RWPE2 (cell line): ENCODE data around the gene AP1M2.
"Not testable (repeated sequence)": the region's sequence is repeated elsewhere in the genome, so short reads cannot be mapped to it uniquely, and the experiment has no call there.

Experiments
- ATAC-seq: fragments of 200-7000 bp; cut with Tn5 transposase; 3 replicates; pipeline ENCODE4 v1.9.1; 2021; ENCODE audit warnings: low read depth
- DNase-seq: peaks from one replicate; pipeline ENCODE4 v3.0.0-alpha.2; 2020; ENCODE audit warnings: low spot score
- H3K27ac ChIP-seq: fragments of 450-650 bp; 2 replicates; pipeline ENCODE4 v1.5.1; 2017; ENCODE audit warnings: mild to moderate bottlenecking; ENCODE audit not compliant: poor library complexity, severe bottlenecking
- H3K27me3 ChIP-seq: fragments of 250-450 bp; sonication (Bioruptor Pico); 2 replicates; pipeline ENCODE4 v1.5.1; 2021; ENCODE audit warnings: mild to moderate bottlenecking, moderate library complexity; ENCODE audit not compliant: insufficient read depth, poor library complexity, severe bottlenecking
- H3K36me3 ChIP-seq: fragments of 250-450 bp; sonication (Bioruptor Pico); 2 replicates; pipeline ENCODE4 v1.5.1; 2020; ENCODE audit warnings: low read depth, mild to moderate bottlenecking, moderate library complexity
- H3K4me1 ChIP-seq: fragments of 250-450 bp; sonication (Bioruptor Pico); 2 replicates; pipeline ENCODE4 v1.5.1; 2021; ENCODE audit warnings: mild to moderate bottlenecking, moderate library complexity; ENCODE audit not compliant: insufficient read depth, poor library complexity, severe bottlenecking
- H3K4me3 ChIP-seq: fragments of 250-450 bp; sonication (Bioruptor Pico); 2 replicates; pipeline ENCODE4 v1.5.1; 2021; ENCODE audit warnings: mild to moderate bottlenecking, moderate library complexity; ENCODE audit not compliant: severe bottlenecking
- H3K9me3 ChIP-seq: fragments of 250-450 bp; sonication (Bioruptor Pico); 2 replicates; pipeline ENCODE4 v1.5.1; 2021; ENCODE audit warnings: mild to moderate bottlenecking, moderate library complexity; ENCODE audit not compliant: severe bottlenecking
- CTCF ChIP-seq: fragments of 450-650 bp; IDR thresholded peaks from one replicate; pipeline ENCODE4 v1.5.1; 2017; ENCODE audit warnings: mild to moderate bottlenecking, moderate library complexity; ENCODE audit not compliant: poor library complexity, severe bottlenecking

Gene AP1M2

GRCh38 chr19:10537668-10538067, 49.4 kb downstream of the AP1M2 start:
- no peaks in the 10 kb centered on the region for H3K36me3 ChIP-seq
- H3K27me3 ChIP-seq = no peaks in the 10 kb centered on the region
- no peak overlapping the region for H3K27ac ChIP-seq
- ATAC-seq = no peak
- DNase-seq = no peak
- peaks cover 17% of the 10 kb centered on the region for H3K4me1 ChIP-seq
- H3K4me3 ChIP-seq = no peak overlapping the region
- H3K9me3 ChIP-seq = no peaks in the 10 kb centered on the region
- TF ChIP-seq CTCF = no peak

GRCh38 chr19:10535613-10536012, 51.5 kb downstream of the AP1M2 start:
- DNase-seq (no peak), ATAC-seq (peak; percentile 85)
- no peak for TF ChIP-seq CTCF
- H3K27me3 ChIP-seq = no peaks in the 10 kb centered on the region
- no peaks in the 10 kb centered on the region for H3K36me3 ChIP-seq
- no peak overlapping the region for H3K4me3 ChIP-seq
- no peaks in the 10 kb centered on the region for H3K9me3 ChIP-seq
- peak overlapping the region; percentile 61 for H3K27ac ChIP-seq
- H3K4me1 ChIP-seq = peaks cover 17% of the 10 kb centered on the region

GRCh38 chr19:10533646-10534386, 53.3 kb downstream of the AP1M2 start:
- H3K36me3 ChIP-seq = no peaks in the 10 kb centered on the region
- peak overlapping the region; percentile 61 for H3K27ac ChIP-seq
- ATAC-seq = peak; percentile 75
- no peak overlapping the region for H3K4me3 ChIP-seq
- no peaks in the 10 kb centered on the region for H3K27me3 ChIP-seq
- no peak for TF ChIP-seq CTCF
- H3K4me1 ChIP-seq = peaks cover 17% of the 10 kb centered on the region
- H3K9me3 ChIP-seq = no peaks in the 10 kb centered on the region
- DNase-seq = no peak

- TF ChIP-seq CTCF = no peak
- ATAC-seq (no peak), DNase-seq (no peak)
- H3K4me1 ChIP-seq = peaks cover 17% of the 10 kb centered on the region
- H3K27ac ChIP-seq = no peak overlapping the region
- H3K27me3 ChIP-seq = no peaks in the 10 kb centered on the region
- H3K4me3 ChIP-seq = no peak overlapping the region
- no peaks in the 10 kb centered on the region for H3K36me3 ChIP-seq
- H3K9me3 ChIP-seq = no peaks in the 10 kb centered on the region
Measured at GRCh38 chr19:10532457-10532856, 54.7 kb downstream of the AP1M2 start.

GRCh38 chr19:10526887-10527286, 60.2 kb downstream of the AP1M2 start:
- H3K4me1 ChIP-seq, DNase-seq, H3K36me3 ChIP-seq, H3K27ac ChIP-seq, H3K9me3 ChIP-seq, H3K4me3 ChIP-seq, ATAC-seq, H3K27me3 ChIP-seq: not testable (repeated sequence)
